Measurements from ENCODE around the gene RPEL1. TPM values are rescaled to one million over a fixed set of nuclear protein-coding genes. Genes with fewer than 3 reads are reported as not detected.

RPEL1 gene
- total and polyA plus RNA-seq, 7 donors, result 0.01 TPM; not detected in 6

DNA sequence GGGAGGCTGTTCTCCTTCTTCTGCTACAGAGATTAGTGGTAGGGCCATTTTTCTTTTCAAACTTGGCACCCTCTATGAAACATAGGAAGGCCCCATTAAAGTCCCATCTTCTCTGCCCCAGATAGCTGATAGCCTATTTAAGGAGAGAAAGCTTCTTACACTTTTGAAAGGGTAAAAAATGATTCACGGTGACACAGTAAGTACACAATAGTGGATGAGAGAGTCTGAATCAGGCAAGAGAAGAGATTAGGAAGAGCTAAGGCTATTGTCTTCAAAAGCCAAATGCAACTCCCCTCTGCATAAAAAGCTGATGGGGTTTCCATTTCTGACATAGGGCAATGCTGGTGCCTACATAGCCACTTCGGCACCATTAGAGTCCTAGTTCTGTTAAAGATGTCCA, 34.8 kb downstream of the RPEL1 start:
- WGBS, 3 donors, result 87 to 90% (median 89%) methylated on average over 2 of the region's 2 CpGs
- peaks cover 8% of the 10 kb centered on the region for H3K4me1 ChIP-seq
- H3K4me3 ChIP-seq, result no peak overlapping the region
- no peaks in the 10 kb centered on the region for H3K9me3 ChIP-seq
- TF ChIP-seq CTCF (IDR thresholded peaks at IDR 0.05), result no peak
- ATAC-seq (no peak), DNase-seq (no peak)
- H3K27ac ChIP-seq, result no peak overlapping the region
- no peaks in the 10 kb centered on the region for H3K36me3 ChIP-seq (ENCODE audit: insufficient read depth in 1 of 2, low read depth in 1 of 2)
- intact Hi-C loops (cut with DNase I), result no loop called here
- peaks cover 5 to 59% (median 26%) of the 10 kb centered on the region in 3 donors for H3K27me3 ChIP-seq (ENCODE audit: insufficient read depth in 3 of 3, low read length in 2 of 3)

- Histone ChIP-seq H3K27ac (no peak overlapping the region), H3K27me3 (ENCODE audit: insufficient read depth in 3 of 3, low read length in 2 of 3) (peaks cover 9 to 49% (median 18%) of the 10 kb centered on the region in 3 donors), H3K9me3 (no peaks in the 10 kb centered on the region), H3K4me3 (no peak overlapping the region), H3K36me3 (ENCODE audit: insufficient read depth in 1 of 2, low read depth in 1 of 2) (no peaks in the 10 kb centered on the region), H3K4me1 (peaks cover 8% of the 10 kb centered on the region)
- intact Hi-C loops (cut with DNase I), result no loop called here
- DNase-seq (no peak), ATAC-seq (no peak)
- 0 to 1% (median 0%) methylated on average over 14 of the region's 14 CpGs for WGBS, 3 donors
- no peak for TF ChIP-seq CTCF (IDR thresholded peaks at IDR 0.05)
Observed at GRCh38 chr10:103281753-103282152, 36.1 kb downstream of the RPEL1 start.

DNA sequence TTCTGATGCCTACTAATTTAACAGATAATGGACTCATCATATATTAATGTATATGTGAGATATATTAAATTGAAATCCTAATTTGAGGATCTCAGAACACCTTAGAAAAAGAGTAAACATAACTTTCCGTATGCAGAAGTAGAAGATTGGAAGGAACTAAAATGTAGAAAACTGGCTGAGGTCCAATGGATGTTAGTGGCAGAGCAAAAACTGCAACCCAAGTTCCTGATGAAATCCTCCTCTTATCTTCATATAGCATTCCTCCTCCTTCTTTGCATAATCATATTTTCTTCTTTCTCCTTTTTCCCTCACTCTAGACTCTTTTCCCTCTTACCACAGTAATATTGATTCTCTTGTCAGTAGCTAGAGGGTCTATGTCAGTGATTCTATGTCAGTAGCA, 37.3 kb downstream of the RPEL1 start:
- H3K27ac ChIP-seq, result no peak overlapping the region
- H3K27me3 ChIP-seq (ENCODE audit: insufficient read depth in 3 of 3, low read length in 2 of 3), result peaks cover 7 to 44% (median 11%) of the 10 kb centered on the region in 3 donors
- WGBS, 3 donors, result 47 to 85% (median 66%) methylated on average over 1 of the region's 1 CpG
- no peaks in the 10 kb centered on the region for H3K36me3 ChIP-seq (ENCODE audit: insufficient read depth in 1 of 2, low read depth in 1 of 2)
- no peak overlapping the region for H3K4me3 ChIP-seq
- no peaks in the 10 kb centered on the region for H3K4me1 ChIP-seq
- ATAC-seq, result no peak
- DNase-seq, result no peak
- no peaks in the 10 kb centered on the region for H3K9me3 ChIP-seq
- no peak for TF ChIP-seq CTCF (IDR thresholded peaks at IDR 0.05)
- intact Hi-C loops (cut with DNase I), result no loop called here

DNA sequence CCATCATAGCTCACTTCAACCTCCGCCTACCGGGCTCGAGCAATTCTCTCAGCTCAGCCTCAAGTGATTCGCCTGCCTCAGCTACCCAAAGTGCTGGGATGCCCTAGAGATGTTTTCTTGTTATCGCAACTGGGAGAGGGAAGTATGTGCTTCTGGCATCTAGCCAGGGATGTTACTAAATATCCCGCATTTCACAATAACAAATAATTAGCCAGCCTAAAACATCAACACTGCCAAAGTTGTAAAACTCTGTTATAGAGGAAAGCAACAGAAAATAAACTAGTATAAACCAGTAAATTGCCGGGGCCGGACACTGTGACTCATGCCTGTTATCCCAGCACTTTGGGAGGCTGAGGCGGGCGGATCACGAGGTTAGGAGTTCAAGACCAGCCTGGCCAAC, 38.5 kb downstream of the RPEL1 start:
- TF ChIP-seq CTCF (IDR thresholded peaks at IDR 0.05), result no peak
- Histone ChIP-seq H3K4me1 (no peaks in the 10 kb centered on the region), H3K27me3 (ENCODE audit: insufficient read depth in 3 of 3, low read length in 2 of 3) (peaks cover 4 to 35% (median 9%) of the 10 kb centered on the region in 3 donors), H3K36me3 (ENCODE audit: insufficient read depth in 1 of 2, low read depth in 1 of 2) (no peaks in the 10 kb centered on the region), H3K9me3 (no peaks in the 10 kb centered on the region), H3K4me3 (no peak overlapping the region), H3K27ac (no peak overlapping the region)
- WGBS, 3 donors, result 75 to 84% (median 84%) methylated on average over 11 of the region's 11 CpGs
- intact Hi-C loops (cut with DNase I), result no loop called here
- ATAC-seq (no peak), DNase-seq (no peak)

GRCh38 chr10:103287992-103288391, 42.3 kb downstream of the RPEL1 start:
- Histone ChIP-seq H3K4me3 (no peak overlapping the region), H3K36me3 (ENCODE audit: insufficient read depth in 1 of 2, low read depth in 1 of 2) (no peaks in the 10 kb centered on the region), H3K27me3 (ENCODE audit: insufficient read depth in 3 of 3, low read length in 2 of 3) (peaks cover 2 to 23% (median 9%) of the 10 kb centered on the region in 3 donors), H3K27ac (no peak overlapping the region), H3K4me1 (no peaks in the 10 kb centered on the region), H3K9me3 (no peaks in the 10 kb centered on the region)
- WGBS, 3 donors, result 71 to 76% (median 72%) methylated on average over 5 of the region's 5 CpGs
- intact Hi-C loops (cut with DNase I), result no loop called here
- DNase-seq, result no peak
- no peak for TF ChIP-seq CTCF (IDR thresholded peaks at IDR 0.05)
- no peak for ATAC-seq
